NCI-H187 treated with DMSO at 0.1 percent for 48 hours (cell line): ENCODE data around the gene ERCC5.

Experiments used
- DNase-seq: peaks from one replicate; lab custom pipeline; 2025; lab: John Stamatoyannopoulos, UW

The ERCC5 gene

GRCh38 chr13:102922184-102922583, 76.4 kb downstream of the ERCC5 start:
- no peak for DNase-seq
